UCSD-AML1 (cell line): ENCODE data around the gene AAR2.
A peak's percentile ranks its signal among the peaks of the same experiment; 100 is the strongest.

Experiments
- DNase-seq: peaks from one replicate; lab custom pipeline; 2025; ENCODE audit not compliant: unreplicated experiment; lab: John Stamatoyannopoulos, UW

The AAR2 gene

GRCh38 chr20:36259177-36260061, 23.1 kb downstream of the AAR2 start:
- no peak for DNase-seq

GRCh38 chr20:36260316-36260715, 24.0 kb downstream of the AAR2 start:
- no peak for DNase-seq

GRCh38 chr20:36261389-36262105, 25.3 kb downstream of the AAR2 start:
- no peak for DNase-seq

- no peak for DNase-seq
Measured at GRCh38 chr20:36262440-36262839, 26.2 kb downstream of the AAR2 start.

GRCh38 chr20:36264426-36265246, 28.4 kb downstream of the AAR2 start:
- DNase-seq: no peak

- DNase-seq: no peak
Measured at GRCh38 chr20:36266189-36266588, 29.9 kb downstream of the AAR2 start.

GRCh38 chr20:36267605-36268381, 31.5 kb downstream of the AAR2 start:
- DNase-seq: no peak

GRCh38 chr20:36268440-36269342, 32.4 kb downstream of the AAR2 start:
- no peak for DNase-seq

- no peak for DNase-seq
Measured at GRCh38 chr20:36269507-36269906, 33.2 kb downstream of the AAR2 start.

GRCh38 chr20:36270744-36271638, 34.7 kb downstream of the AAR2 start:
- DNase-seq: peak; percentile 80

GRCh38 chr20:36271639-36272546, 35.6 kb downstream of the AAR2 start:
- DNase-seq: no peak

GRCh38 chr20:36272547-36273220, 36.4 kb downstream of the AAR2 start:
- DNase-seq: no peak

- no peak for DNase-seq
Measured at GRCh38 chr20:36273414-36274180, 37.3 kb downstream of the AAR2 start.

- DNase-seq: no peak
Measured at GRCh38 chr20:36274181-36274841, 38.0 kb downstream of the AAR2 start.

GRCh38 chr20:36275011-36275410, 38.7 kb downstream of the AAR2 start:
- DNase-seq: no peak
